Activated T-cell treated with anti-CD3 and anti-CD28 coated beads for 4 hours (primary cell): Measurements from ENCODE around the gene MCUR1.
"Not testable (repeated sequence)": the region's sequence is repeated elsewhere in the genome, so short reads cannot be mapped to it uniquely, and the experiment has no call there.

ENCODE experiments used
- DNase-seq: peaks from one replicate; pipeline ENCODE4 v3.0.0-alpha.2; 2020

Gene MCUR1, protein sequence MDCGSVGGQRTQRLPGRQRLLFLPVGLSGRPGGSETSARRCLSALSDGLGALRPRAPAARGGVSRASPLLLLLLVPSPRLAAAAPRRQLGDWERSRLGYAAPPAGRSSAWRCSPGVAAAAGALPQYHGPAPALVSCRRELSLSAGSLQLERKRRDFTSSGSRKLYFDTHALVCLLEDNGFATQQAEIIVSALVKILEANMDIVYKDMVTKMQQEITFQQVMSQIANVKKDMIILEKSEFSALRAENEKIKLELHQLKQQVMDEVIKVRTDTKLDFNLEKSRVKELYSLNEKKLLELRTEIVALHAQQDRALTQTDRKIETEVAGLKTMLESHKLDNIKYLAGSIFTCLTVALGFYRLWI

DNA sequence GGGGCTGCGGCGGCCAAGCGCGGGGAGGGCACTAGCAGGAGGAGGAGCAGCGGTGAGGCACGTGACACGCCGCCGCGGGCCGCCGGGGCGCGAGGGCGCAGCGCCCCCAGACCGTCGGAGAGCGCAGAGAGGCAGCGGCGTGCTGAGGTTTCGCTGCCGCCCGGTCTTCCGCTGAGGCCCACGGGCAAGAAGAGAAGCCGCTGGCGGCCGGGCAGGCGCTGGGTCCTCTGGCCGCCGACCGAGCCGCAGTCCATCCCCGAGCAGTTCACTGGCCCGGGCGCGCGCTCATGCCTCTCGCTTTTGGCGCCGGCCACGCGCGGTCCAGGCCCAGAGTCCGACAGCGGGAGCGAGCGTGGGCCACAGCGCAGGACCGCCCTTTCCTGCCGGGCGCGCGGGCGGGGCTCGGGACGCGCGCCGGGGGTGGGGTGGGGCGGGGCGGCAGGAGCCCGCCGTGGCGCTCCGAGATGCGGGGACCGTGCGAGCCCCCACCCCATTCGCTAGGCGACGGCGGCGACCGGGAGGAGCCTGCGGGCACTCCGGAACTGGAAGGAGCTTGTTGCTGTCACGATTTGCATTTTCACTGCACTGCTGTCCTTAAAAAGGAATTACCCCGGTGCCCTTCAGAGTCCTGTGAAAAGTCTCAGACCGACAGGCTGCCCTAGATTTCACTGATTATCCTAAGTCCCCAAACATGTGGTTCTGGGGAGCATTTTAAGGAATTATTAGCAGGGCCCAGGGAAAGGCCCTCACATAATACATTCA is at the start of gene MCUR1:
Gene MCUR1, minus strand, starts transcription at position 382 of the 762 bp plus-strand sequence. Its CDS starts 128 bp downstream, at position 254.
- DNase-seq: peak; percentile 63

DNA sequence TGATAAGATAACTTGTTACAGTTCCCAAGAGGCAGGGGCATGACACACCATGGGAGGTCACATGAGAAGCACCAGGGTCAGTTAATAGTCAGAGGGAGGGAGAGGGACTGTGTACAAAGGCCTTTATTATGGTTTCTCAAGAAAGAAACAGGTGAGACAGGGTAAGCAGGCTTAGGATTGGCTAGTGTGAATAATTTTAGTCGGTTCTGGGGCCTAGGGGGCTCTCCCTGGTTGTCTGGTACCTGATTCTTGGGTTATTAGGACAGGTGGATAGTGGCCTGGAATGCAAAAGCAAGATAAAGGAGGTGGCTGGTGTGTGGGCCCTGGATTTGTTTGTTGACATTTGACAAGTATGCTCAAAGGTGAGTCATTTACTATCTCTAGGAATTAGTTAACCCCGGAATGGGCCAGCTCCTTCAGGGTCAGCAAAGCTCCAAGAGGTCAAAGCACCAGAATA is 49.4 kb upstream of the MCUR1 start:
- DNase-seq: no peak

DNA sequence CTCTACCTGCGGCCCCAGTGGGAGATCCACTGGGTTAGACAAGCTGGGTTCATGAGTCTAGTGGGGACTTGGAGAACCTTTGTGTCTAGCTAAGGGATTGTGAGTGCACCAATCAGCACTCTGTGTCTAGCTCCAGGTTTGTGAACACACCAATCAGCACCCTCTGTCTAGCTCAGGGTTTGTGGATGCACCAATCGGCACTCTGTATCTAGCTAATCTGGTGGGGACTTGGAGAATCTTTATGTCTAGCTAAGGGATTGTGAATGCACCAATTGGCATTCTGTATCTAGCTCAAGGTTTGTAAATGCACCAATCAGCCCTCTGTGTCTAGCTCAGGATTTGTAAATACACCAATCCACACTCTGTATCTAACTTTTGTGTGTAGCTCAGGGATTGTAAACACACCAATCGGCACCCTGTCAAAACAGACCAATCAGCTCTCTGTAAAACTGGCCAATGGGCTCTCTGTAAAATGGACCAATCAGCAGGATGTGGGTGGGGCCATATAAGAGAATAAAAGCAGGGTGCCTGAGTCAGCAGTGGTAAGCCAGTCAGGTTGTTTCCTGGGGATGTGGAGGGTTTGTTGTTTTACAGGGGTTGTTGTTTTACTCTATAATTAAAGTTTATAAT is 46.3 kb upstream of the MCUR1 start:
- DNase-seq: not testable (repeated sequence)

DNA sequence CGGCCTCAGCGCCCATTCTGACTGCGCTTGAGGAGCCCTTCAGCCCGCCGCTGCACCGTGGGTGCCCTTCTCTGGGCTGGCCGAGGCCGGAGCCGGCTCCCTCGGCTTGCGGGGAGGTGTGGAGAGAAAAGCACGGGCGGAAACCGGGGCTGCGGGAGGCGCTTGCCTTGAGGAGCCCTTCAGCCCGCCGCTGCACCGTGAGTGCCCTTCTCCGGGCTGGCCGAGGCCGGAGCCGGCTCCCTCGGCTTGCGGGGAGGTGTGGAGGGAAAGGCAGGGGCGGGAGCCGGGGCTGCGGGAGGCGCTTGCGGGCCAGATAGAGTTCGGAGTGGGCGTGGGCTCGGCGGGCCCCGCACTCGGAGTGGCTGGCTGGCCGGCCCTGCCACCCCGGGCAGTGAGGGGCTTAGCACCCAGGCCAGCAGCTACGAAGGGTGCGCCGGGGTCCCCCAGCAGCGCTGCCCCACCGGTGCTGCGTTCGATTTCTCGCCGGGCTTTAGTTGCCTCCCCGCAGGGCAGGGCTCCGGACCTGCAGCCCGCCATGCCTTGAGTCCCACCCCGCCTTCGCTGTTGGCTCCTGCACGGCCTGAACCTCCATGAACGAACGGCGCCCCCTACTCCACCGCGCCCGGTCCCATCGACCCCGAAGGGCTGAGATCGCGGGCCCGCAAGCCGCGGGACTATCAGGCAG is 45.7 kb upstream of the MCUR1 start:
- no peak for DNase-seq

DNA sequence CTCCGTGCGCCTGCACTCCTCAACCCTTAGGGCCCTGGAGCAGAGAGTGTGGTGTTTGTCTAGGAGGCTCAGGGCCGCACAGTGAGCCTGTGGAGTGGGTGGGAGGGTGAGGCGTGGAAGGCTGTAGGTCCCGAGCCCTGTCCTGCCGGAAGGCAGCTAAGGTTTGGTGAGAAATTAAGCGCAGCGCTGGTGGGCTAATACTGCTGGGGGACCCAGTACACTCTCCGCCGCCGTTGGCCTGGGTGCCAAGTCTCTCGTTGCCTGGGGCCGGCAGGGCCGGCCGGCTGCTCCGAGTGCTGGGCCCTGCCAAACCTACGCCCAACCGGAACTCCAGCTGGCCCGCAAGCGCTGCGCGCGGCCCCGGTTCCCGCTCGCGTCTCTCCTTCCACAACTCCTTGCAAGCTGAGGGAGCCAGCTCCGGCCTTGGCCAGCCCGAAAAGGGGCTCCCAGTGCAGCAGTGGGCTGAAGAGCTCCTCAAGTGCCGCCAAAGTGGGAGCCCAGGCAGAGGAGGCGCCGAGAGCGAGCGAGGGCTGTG is 40.4 kb upstream of the MCUR1 start:
- no peak for DNase-seq

DNA sequence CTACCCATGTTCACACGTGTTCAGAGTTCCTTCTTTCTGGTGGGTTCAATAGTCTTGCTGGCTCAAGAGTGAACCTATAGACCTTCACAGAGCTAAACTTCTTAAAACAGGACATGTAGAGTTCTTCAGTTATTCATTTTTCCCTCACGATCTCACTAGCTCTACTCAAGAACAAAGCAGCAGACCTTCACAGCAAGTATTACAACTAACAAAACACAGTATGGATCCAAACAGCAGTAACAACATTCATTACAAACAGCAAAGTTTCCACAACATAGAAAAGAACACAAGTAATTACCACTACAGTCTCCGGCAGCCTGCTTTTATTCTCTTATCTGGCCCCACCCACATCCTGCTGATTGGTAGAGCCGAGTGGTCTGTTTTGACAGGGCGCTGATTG is 39.5 kb upstream of the MCUR1 start:
- no peak for DNase-seq

DNA sequence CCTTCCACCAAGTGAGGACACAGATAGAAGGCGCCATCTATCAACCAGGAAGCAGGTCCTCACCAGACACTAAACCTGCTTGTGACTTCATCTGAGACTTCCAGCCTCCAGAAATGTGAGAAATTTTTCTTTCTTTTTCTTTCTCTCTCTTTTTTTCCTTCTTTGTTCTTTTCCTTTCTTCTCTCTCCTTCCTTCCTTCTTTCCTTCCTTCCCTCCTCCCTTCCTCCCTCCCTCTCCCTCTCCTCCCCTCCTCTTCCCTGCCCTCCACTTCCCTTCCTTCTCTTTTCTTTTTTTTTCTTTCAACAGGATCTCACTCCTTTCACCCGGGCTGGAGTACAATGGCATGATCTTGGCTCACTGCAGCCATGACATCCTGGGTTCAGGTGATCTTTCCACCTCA is 37.4 kb upstream of the MCUR1 start:
- no peak for DNase-seq

DNA sequence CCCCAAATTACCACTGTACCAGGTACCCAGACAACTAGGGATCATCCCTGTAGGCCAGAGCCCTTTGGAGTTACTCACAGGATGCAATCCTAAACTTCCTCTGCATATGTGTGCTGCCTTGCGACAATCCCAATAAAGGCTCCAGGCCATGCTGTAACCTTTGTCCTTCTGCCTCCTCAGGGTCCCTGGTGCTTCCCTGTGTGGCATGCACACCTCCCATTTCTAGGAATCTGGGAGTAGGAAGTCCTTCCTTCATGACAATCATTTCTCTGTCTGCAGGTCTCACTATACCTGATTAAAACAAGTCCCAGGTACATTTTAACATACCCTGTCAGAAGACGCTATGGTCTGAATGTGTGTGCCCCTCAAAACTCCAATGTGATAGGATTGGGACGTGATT is 37.0 kb upstream of the MCUR1 start:
- DNase-seq: no peak

DNA sequence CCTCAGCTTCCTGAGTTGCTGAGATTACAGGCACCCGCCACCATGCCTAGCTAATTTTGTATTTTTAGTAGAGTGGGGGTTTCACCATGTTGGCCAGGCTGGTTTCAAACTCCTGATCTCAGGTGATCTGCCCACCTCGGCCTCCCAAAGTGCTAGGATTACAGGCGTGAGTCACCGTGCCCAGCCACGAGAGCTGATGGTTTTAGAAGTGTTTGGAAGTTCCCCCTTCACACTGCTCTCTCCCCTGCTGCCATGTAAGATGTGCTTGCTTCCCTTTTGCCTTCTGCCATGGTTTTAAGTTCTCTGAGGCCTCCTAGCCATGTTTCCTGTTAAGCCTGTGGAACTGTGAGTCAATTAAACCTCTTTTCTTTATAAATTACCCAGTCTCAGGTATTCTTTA is 36.3 kb upstream of the MCUR1 start:
- DNase-seq: not testable (repeated sequence)

DNA sequence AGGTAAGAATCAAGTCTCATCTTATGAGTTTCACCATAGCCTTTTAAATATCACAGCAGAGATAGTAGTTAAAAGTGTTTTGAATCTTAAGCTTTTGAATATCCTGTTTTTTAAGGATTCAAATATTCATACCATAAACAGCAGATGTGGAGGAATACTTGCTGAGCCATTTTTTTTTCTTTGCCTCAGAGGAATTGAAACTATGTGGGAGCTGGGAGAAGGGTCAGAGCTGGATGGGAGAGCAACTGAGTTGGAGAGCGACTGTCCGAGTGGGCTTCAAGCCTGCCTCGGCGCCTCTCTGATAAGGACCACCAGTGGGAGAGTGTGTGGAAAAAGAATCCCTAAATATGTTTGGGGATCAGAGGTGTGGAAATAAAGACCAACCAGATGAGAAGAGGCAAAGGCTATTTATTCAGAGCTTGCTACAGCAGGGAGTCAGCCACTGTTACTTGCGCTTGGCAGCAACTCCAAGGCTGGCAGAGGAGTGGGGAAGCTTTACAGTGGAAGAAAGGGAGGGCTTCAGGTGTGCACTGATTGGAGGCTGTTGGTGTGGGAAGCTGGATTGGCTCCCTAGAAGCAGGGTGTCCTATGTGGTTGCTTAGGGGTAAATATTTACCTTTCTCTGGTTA is 34.3 kb upstream of the MCUR1 start:
- DNase-seq: no peak

DNA sequence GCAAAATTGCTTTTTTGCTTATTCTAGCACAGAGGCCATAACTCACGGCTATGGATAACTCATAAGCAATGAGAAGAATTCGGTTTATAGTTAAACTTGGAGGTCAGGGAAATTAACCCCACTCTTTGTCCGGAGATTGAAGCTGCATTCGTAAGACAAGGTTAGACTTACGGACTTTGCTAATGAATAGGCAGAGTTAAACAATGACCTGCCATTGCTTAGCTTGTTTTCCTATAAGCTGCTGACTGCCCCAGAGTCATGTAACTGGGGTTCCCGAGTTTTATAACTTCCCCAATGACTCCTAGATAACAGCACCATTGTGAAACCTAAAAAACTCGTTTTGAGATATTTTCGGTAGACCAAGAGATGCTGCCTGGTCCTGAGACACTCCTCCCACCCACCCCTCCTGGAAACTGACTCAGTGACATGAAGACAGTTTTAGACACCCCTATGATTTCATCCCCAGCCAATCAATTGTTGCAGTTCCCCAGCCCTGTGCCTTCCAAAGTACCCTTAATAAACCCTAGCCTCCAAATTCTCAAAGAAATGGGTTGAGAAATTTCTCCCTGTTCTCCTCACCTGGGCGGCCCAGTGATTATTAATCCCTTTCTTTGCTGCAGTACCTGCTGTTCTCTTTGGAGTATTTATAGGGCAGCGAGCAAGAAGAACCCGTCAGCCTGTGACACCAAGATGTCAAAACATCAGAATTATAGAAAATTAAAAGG is 33.1 kb upstream of the MCUR1 start:
- no peak for DNase-seq

DNA sequence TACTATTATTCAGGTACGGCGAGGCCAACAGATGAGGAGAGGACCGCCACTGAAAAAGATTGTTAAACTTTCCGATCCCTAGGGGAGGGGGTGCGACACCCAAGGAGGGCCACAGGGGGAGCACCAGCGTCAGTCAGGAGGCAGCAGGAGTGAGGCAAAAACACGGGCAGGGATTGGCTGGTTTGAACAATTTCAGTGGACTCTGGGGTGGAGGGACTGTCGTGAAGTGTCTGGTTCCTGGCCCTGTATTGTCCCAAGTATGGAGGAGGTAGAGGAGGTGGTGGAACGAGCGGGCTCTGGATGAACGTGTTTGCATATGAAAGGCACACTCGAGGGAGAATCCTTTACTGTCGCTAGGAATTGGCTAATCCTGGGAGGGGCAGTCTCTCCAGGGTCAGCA is 32.5 kb upstream of the MCUR1 start:
- no peak for DNase-seq

DNA sequence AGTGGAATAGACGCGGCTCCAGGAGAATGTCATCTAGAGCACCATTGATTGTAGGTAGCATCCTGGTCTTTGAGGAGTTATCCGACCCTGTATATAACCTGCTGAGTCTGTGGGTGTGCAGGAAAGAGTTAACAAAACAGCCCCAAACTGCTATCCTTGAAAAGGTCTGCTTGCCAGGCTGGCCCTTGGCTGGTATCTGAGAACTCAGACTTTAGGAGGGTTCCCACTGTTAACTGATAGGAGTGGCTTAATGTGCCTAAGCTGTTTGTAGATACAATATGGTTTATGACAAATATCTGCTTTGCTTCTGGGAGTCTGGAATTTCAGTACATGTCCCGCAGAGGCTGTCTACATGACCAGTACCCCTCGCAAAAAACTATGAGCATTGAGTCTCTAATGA is 27.6 kb upstream of the MCUR1 start:
- no peak for DNase-seq

DNA sequence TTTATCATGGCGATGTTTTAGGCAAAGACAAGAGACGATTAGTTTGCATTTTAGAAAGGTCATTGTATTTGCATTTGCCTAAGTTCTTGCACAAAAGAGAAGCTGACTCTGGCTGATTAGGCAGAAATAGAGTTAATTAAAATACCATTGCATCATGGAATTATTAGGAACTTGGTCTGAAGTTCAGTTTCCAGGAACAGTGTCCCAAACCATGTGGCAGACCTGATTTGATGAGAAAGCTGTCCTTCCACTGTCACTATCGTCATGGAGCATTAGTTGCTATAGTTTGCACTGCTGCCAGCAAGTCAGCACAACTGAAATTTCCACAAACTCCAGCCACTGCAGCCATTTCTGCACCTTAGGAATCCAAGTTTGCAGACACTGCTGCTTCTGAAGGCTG is 24.3 kb upstream of the MCUR1 start:
- no peak for DNase-seq

DNA sequence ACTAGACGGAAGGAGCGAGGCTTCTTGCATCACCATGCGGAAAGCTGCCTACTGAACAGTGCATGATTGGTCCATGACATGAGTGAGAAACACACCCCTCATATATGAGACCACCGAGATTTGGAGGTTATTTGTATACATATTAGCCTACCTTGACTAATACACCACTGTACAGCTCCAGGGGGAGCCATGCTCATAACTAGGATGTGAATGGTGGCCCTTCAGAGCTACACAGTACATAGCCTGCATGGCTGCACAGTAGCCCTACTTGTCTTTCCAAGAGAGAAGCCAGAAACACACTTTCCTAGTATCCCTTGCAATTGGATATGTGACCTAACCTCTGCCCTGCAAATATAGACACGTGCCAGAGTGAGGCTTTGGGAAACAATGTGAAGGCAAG is 21.8 kb upstream of the MCUR1 start:
- no peak for DNase-seq

DNA sequence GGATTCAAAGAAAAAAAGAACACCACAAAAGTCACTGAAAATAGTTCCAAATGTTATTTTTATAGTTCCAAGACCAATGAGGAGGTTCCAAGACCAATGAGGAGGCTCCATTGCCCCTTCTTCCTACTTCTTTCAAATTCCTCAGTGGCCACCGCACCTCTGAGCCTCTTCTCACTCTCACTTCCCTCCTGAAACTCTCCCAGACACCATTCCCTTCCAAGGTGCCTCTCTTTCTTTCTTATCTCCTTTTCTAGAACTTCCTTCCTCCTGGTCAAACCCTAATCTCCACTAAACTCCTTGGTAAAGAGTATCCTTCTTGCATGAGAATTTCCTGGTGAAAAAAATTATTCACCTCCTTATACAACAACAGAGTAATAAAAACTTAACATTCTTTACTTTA is 20.4 kb upstream of the MCUR1 start:
- DNase-seq: no peak

DNA sequence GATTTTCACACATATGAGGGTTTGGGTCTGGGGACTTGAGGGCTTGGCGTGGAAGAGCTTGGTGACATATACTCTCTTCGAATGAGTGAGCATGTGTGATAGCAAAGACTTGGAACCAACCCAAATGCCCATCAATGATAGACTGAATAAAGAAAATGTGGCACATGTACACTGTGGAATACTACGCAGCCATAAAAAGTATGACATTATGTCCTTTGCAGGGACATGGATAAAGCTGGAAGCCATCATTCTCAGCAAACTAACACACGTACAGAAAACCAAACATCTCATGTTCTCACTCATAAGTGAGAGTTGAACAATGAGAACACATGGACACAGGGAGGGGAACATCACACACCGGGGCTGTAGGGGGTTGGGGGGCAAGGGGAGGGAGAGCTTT is 19.7 kb upstream of the MCUR1 start:
- not testable (repeated sequence) for DNase-seq

DNA sequence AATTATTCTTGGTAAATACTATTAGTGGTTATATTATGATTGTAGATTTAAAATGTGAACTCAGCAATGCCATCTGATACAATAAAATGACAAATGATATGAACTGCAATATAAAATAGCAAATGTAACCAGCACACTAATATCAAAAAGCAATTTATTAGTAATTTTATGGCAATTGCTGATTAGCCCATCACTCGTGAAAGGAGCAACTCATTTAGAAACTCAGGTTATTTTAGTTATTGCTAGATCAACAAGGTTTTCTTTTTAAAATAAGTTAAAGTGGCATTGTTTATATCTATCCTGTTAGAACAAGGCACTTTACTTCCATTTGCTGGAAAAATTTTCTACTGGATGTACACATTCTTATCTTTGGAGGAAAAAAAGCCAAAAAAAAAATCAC is 18.4 kb upstream of the MCUR1 start:
- DNase-seq: no peak

DNA sequence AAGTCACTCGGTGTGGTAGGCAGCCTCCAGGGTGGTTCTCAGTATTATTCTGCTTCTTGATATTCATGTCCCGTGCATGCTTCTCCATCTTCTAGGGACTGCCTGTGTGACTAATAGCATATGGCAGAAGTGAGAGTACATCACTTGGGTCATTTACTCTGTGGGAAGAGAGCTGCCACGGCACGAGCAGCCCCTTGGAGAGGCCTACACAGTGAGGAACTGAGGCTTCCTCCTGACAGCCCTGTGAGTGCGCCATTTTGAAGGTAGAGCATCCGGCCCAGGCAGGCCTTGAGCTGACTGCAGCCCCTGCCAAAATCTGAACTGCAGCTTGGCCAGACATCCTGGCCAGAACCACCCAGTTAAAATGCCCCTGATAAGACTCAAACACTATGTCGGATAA is 17.3 kb upstream of the MCUR1 start:
- DNase-seq: no peak

DNA sequence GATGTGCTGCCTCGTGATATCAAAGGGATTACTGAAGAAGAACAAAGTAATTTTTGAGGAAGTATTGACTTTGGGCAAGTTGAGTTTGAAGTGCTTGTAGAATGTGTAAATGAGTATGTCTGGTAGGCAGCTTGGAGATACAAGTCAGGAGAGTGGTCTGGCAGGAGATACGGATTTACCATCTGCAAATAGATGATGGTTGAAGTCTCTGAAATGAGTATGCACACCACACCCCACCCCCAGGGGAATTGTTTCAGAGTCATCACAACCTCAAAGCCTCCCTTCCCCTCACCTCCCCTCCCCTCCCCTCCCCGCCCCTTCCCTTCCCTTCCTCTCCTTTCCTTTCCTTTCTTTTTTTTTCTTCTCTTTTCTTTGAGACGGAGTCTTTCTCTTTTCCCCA is 16.4 kb upstream of the MCUR1 start:
- no peak for DNase-seq

DNA sequence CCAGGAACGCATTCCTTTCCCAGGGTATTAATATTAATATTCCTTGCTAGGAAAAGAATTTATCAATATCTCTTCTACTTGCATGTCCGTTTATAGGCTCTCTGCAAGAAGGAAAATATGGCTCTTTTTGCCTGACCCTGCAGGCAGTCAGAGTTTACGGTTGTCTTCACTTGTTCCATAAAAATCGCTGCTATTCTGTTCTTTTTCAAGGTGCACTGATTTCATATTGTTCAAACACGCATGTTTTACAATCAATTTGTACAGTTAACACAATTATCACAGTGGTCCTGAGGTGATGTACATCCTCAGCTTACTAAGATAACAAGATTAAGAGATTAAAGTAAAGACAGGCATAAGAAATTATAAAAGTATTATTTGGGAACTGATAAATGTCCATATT is 15.1 kb upstream of the MCUR1 start:
- DNase-seq: not testable (repeated sequence)
